NCI-H446 treated with DMSO at 0.1 percent for 48 hours (cell line): ENCODE data around the gene SMIM45.

Experiments
- DNase-seq: peaks from one replicate; lab custom pipeline; 2025; lab: John Stamatoyannopoulos, UW

The SMIM45 gene

GRCh38 chr22:42001706-42002105, 49.8 kb downstream of the SMIM45 start:
- no peak for DNase-seq

- DNase-seq, result no peak
Measured at GRCh38 chr22:42007922-42008321, 56.0 kb downstream of the SMIM45 start.
